ENCODE results near the gene WDFY4. TPM values are rescaled to one million over a fixed set of nuclear protein-coding genes. Genes with fewer than 3 reads are reported as not detected.
"Not testable (repeated sequence)": the region's sequence is repeated elsewhere in the genome, so short reads cannot be mapped to it uniquely, and the experiment has no call there.

The WDFY4 gene
- total and polyA plus RNA-seq, 2 experiments from 2014 or later = 0.14 TPM; not detected in 1

GRCh38 chr10:48640326-48640725 lies 44.3 kb upstream of the WDFY4 start (continued):
- TF ChIP-seq ZNF462 (CRISPR knock-in tag; IDR thresholded peaks at IDR 0.05) = no peak

GRCh38 chr10:48641099-48641690 lies 43.5 kb upstream of the WDFY4 start:
- not testable (repeated sequence) for H3K27me3 Mint-ChIP-seq (ENCODE audit: insufficient read depth, low read depth, poor library complexity); H2AFZ ChIP-seq; H3K27me3 ChIP-seq (ENCODE audit: insufficient read depth); H3K4me1 ChIP-seq (ENCODE audit: insufficient read depth); H3K9me2 ChIP-seq (ENCODE audit: insufficient read depth); H3K4me2 ChIP-seq; H3K4me1 Mint-ChIP-seq; H3K4me3 ChIP-seq; H3K4me3 Mint-ChIP-seq; H3K79me2 ChIP-seq (replicated peaks; ENCODE audit: insufficient read depth); DNase-seq (ENCODE audit: low spot score); H4K20me1 ChIP-seq (replicated peaks; ENCODE audit: insufficient read depth); ATAC-seq; H3K36me3 ChIP-seq (ENCODE audit: insufficient read depth); H3F3A ChIP-seq (replicated peaks; ENCODE audit: low read depth); H3K27ac ChIP-seq (ENCODE audit: low read depth); H3K36me3 Mint-ChIP-seq (ENCODE audit: low read depth); H3K27ac Mint-ChIP-seq
- peaks cover 17% of the 10 kb centered on the region for H3K9me3 Mint-ChIP-seq

- Histone ChIP-seq H3K9me2 (ENCODE audit: insufficient read depth) (no peaks in the 10 kb centered on the region), H4K20me1 (replicated peaks; ENCODE audit: insufficient read depth) (no peaks in the 10 kb centered on the region), H3K36me3 (ENCODE audit: insufficient read depth) (no peaks in the 10 kb centered on the region), H3K27ac (ENCODE audit: low read depth) (no peak overlapping the region), H3K4me3 (no peak overlapping the region), H3K4me2 (no peak overlapping the region), H3K79me2 (replicated peaks; ENCODE audit: insufficient read depth) (no peaks in the 10 kb centered on the region), H3F3A (replicated peaks; ENCODE audit: low read depth) (no peaks in the 10 kb centered on the region), H3K27me3 (ENCODE audit: insufficient read depth) (no peaks in the 10 kb centered on the region), H3K4me1 (ENCODE audit: insufficient read depth) (no peaks in the 10 kb centered on the region), H2AFZ (no peak overlapping the region)
- Mint-ChIP-seq H3K27me3 (ENCODE audit: insufficient read depth, low read depth, poor library complexity) (peaks cover 4% of the 10 kb centered on the region), H3K4me3 (no peak overlapping the region), H3K36me3 (ENCODE audit: low read depth) (no peaks in the 10 kb centered on the region), H3K9me3 (peaks cover 12% of the 10 kb centered on the region; the same call in 2 of the 3 replicates), H3K27ac (no peak overlapping the region), H3K4me1 (no peaks in the 10 kb centered on the region; the same call in 2 of the 3 replicates)
- no peak for DNase-seq (ENCODE audit: low spot score)
- ATAC-seq = no peak
- no peak for TF ChIP-seq STAT1 (IDR thresholded peaks at IDR 0.05; ENCODE audit: unreplicated experiment)
- TF ChIP-seq ZNF462 (CRISPR knock-in tag; IDR thresholded peaks at IDR 0.05) = no peak
- TF ChIP-seq CREB1 (CRISPR knock-in tag; IDR thresholded peaks at IDR 0.05; ENCODE audit: low read depth) = no peak
Measured at GRCh38 chr10:48645600-48645999, 39.1 kb upstream of the WDFY4 start.
